ENCODE results near the gene ISG20L2.

DNA sequence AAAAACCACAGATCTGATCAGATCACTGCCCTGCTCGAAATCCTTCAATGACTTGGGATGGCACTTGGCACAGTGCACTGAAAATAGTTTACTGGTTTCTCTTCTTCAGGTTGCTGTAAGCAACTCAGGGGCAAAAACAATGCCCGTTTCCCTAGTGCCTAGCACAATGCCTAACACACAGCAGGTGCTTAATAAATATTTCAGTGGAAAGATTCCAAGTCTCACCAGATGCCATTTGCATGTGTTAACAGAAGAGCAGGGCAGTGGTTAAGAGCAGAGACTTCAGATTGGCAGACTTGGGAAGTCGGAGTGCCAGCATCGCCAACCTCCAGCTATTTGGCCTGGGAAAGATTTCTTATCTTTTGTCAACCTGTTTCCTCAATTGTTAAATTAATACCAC lies 11.2 kb downstream of the ISG20L2 start:
- TF ChIP-seq, protein P1, sequence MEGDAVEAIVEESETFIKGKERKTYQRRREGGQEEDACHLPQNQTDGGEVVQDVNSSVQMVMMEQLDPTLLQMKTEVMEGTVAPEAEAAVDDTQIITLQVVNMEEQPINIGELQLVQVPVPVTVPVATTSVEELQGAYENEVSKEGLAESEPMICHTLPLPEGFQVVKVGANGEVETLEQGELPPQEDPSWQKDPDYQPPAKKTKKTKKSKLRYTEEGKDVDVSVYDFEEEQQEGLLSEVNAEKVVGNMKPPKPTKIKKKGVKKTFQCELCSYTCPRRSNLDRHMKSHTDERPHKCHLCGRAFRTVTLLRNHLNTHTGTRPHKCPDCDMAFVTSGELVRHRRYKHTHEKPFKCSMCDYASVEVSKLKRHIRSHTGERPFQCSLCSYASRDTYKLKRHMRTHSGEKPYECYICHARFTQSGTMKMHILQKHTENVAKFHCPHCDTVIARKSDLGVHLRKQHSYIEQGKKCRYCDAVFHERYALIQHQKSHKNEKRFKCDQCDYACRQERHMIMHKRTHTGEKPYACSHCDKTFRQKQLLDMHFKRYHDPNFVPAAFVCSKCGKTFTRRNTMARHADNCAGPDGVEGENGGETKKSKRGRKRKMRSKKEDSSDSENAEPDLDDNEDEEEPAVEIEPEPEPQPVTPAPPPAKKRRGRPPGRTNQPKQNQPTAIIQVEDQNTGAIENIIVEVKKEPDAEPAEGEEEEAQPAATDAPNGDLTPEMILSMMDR (IDR thresholded peaks at IDR 0.05): no peak
- TF ChIP-seq POLR2A (IDR thresholded peaks at IDR 0.05): no peak

All from prostate gland (tissue), 2 donors.